Thyroid gland (tissue), 4 donors: ENCODE data around the gene UNKL.

Experiments used
- POLR2A ChIP-seq, 2 donors: fragments of 450-650 bp; IDR thresholded peaks; one replicate each; pipeline ENCODE4 v1.6.1; 2017; ENCODE audit warnings: antibody characterized with exemption in 2 of 2, mild to moderate bottlenecking in 2 of 2, moderate library complexity in 1 of 2
- TF ChIP-seq, protein P1 (sequence below), 6 experiments: fragments of 200-600 bp in 3 of 6; fragments of 450-650 bp in 3 of 6; sonication (generic) in 3 of 6; IDR thresholded peaks; one replicate each; pipeline ENCODE4 v1.5.1; 2016 to 2019; ENCODE audit warnings: antibody characterized with exemption in 6 of 6, mild to moderate bottlenecking in 2 of 6, inconsistent platforms in 1 of 6, moderate library complexity in 1 of 6

DNA sequence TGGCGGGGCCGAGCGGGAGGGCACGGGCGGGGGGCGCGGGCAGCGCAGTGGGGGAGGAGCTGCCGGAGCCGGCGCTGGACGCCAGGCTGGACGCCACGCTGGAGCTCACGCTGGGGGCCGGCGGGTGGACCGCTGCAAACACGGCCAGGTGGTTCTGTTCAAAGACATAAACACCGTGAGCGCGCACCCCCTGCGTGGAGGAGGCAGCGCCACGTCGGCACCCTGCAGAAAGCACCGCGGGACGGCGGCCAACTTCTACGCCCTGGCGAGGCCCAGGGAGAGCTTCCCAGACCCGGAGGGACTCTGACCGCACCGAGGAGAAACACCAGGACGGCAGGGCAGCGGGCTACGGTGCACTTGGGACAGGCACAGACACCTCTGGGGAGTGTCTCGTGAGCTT, 29.3 kb downstream of the UNKL start:
- TF ChIP-seq POLR2A (IDR thresholded peaks at IDR 0.05), result no peak
- TF ChIP-seq, protein P1, sequence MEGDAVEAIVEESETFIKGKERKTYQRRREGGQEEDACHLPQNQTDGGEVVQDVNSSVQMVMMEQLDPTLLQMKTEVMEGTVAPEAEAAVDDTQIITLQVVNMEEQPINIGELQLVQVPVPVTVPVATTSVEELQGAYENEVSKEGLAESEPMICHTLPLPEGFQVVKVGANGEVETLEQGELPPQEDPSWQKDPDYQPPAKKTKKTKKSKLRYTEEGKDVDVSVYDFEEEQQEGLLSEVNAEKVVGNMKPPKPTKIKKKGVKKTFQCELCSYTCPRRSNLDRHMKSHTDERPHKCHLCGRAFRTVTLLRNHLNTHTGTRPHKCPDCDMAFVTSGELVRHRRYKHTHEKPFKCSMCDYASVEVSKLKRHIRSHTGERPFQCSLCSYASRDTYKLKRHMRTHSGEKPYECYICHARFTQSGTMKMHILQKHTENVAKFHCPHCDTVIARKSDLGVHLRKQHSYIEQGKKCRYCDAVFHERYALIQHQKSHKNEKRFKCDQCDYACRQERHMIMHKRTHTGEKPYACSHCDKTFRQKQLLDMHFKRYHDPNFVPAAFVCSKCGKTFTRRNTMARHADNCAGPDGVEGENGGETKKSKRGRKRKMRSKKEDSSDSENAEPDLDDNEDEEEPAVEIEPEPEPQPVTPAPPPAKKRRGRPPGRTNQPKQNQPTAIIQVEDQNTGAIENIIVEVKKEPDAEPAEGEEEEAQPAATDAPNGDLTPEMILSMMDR (IDR thresholded peaks at IDR 0.05), result no peak
